Adrenal gland (tissue), 12 donors: Measurements from ENCODE around the gene MTARC2. TPM values are rescaled to one million over a fixed set of nuclear protein-coding genes. Genes with fewer than 3 reads are reported as not detected.

ENCODE experiments used
- DNase-seq, 7 donors: peaks; one replicate each; pipeline ENCODE4 v3.0.0-alpha.2; 2019 to 2020
- H3K27ac ChIP-seq, 5 donors: fragments of 200-600 bp; sonication (generic) in 4 of 5; 1 replicate in 3 of 5; 2 replicates in 2 of 5; pipeline versions ENCODE4 v1.5.1 to v1.8.0; 2016 to 2020; ENCODE audit warnings: mild to moderate bottlenecking in 1 of 5
- H3K27me3 ChIP-seq: fragments of 200-600 bp; 2 replicates; pipeline ENCODE4 v1.8.0; 2021
- H3K36me3 ChIP-seq, 2 donors: fragments of 200-600 bp; replicated peaks in 1 of 2; 1 replicate in 1 of 2; 2 replicates in 1 of 2; pipeline versions ENCODE4 v1.5.1 to v1.8.0; 2018 to 2022
- H3K4me1 ChIP-seq, 2 donors: fragments of 200-600 bp; replicated peaks in 1 of 2; 1 replicate in 1 of 2; 2 replicates in 1 of 2; pipeline versions ENCODE4 v1.5.1 to v1.8.0; 2018 to 2021
- H3K4me3 ChIP-seq, 4 donors: fragments of 200-600 bp; sonication (generic) in 3 of 4; one replicate each; pipeline ENCODE4 v1.5.1; 2016 to 2018
- H3K9me3 ChIP-seq, 3 donors: fragments of 200-600 bp; sonication (generic) in 1 of 3; replicated peaks in 1 of 3; 1 replicate in 2 of 3; 2 replicates in 1 of 3; pipeline versions ENCODE4 v1.5.1 to v1.8.0; 2016 to 2021
- CTCF ChIP-seq, 6 experiments: fragments of 450-650 bp in 4 of 6; fragments of 200-600 bp in 2 of 6; sonication (generic) in 1 of 6; IDR thresholded peaks; 1 replicate in 5 of 6; 2 replicates in 1 of 6; pipeline versions ENCODE4 v1.5.1 to v1.8.0; 2016 to 2021; ENCODE audit warnings: antibody characterized with exemption in 6 of 6, mild to moderate bottlenecking in 2 of 6, moderate library complexity in 1 of 6
- POLR2A ChIP-seq, 2 donors: fragments of 450-650 bp; IDR thresholded peaks; one replicate each; pipeline ENCODE4 v1.6.1; 2017; ENCODE audit warnings: antibody characterized with exemption in 2 of 2, mild to moderate bottlenecking in 2 of 2, moderate library complexity in 1 of 2
- WGBS, 4 donors: extraction: QIAGEN DNeasy Blood & Tissue Kit in 2 of 4; methylation state at CpG; one replicate each; pipeline versions ENCODE4 v1.1.5 to v1.1.7; 2013 to 2017; 5-methylcytosine and 5-hydroxymethylcytosine counted together
- intact Hi-C, 2 donors: fragments of 100-400 bp; cut with DNase I; formaldehyde crosslinking; loops; one replicate each; pipeline versions ENCODE4 v1.14.1 to v1.15.0; 2022 to 2023
- polyA plus RNA-seq, 3 donors: library from polyadenylated mRNA; stranded (reverse); fragments of 200-250 nt in 2 of 3; fragments of 350-450 nt in 1 of 3; fragmentation: Illumina TruSeq in 1 of 3; extraction: RNeasy Lipid Tissue Mini Kit (QIAGEN cat#74804) in 1 of 3; gene quantifications; one replicate each; pipeline ENCODE4 v1.2.3, GENCODE V29; 2013 to 2014
- total RNA-seq, 9 donors: library from RNA; depleted of rRNA in 4 of 9; stranded (reverse); fragments of >200 nt in 4 of 9; fragments of 120-200 nt in 1 of 9; fragmentation: NEBNext Ultra II Directional in 1 of 9; extraction: Animal tissue kit (Norgen Biotek cat#: 25700) in 1 of 9; gene quantifications; one replicate each; pipeline versions ENCODE4 v1.1.0 to v1.2.4, GENCODE V29; 2013 to 2023
- donor health status: healthy with polysubstance abuse.
- donor health status: Bipolar disorder and iron deficiency.
- donor health status: DM: yes; HTN: yes; CAD: no.
- donor health status: DM: no; HTN: no; CAD: no.
- donor health status: DM: no; HTN: no; CAD: no.
- donor health status: DM: yes; HTN: yes; CAD: no.

The MTARC2 gene
- total and polyA plus RNA-seq, 12 donors = 13.7 to 48.6 (median 29.8) TPM

GRCh38 chr1:220705782-220706181 lies 42.3 kb upstream of the MTARC2 start:
- 57 to 80% (median 68%) methylated on average over 2 to 7 of the region's 7 CpGs for whole genome bisulfite sequencing, 4 donors

GRCh38 chr1:220706480-220706879 lies 41.6 kb upstream of the MTARC2 start:
- no peaks in the 10 kb centered on the region for H3K4me1 ChIP-seq
- WGBS, 4 donors = 80 to 88% (median 81%) methylated on average over 9 of the region's 9 CpGs
- no peak for TF ChIP-seq POLR2A (IDR thresholded peaks at IDR 0.05)
- TF ChIP-seq CTCF (IDR thresholded peaks at IDR 0.05) = no peak
- intact Hi-C loops = no loop called here
- DNase-seq = no peak
- no peak overlapping the region for H3K27ac ChIP-seq
- no peaks in the 10 kb centered on the region for H3K27me3 ChIP-seq
- H3K9me3 ChIP-seq = no peaks in the 10 kb centered on the region
- H3K36me3 ChIP-seq = no peaks in the 10 kb centered on the region
- no peak overlapping the region for H3K4me3 ChIP-seq

More at GRCh38 chr1:220705782-220706181, 42.3 kb upstream of the MTARC2 start:
- no peak for TF ChIP-seq CTCF (IDR thresholded peaks at IDR 0.05)
- no peak for TF ChIP-seq POLR2A (IDR thresholded peaks at IDR 0.05)
- intact Hi-C loops = no loop called here
- Histone ChIP-seq H3K4me1 (no peaks in the 10 kb centered on the region), H3K27me3 (no peaks in the 10 kb centered on the region), H3K9me3 (no peaks in the 10 kb centered on the region), H3K36me3 (no peaks in the 10 kb centered on the region), H3K27ac (no peak overlapping the region), H3K4me3 (no peak overlapping the region)
- peak in 1 of 7 donors; percentile 7 for DNase-seq

GRCh38 chr1:220707160-220707559 lies 41.0 kb upstream of the MTARC2 start:
- Histone ChIP-seq H3K4me1 (no peaks in the 10 kb centered on the region), H3K4me3 (no peak overlapping the region), H3K27me3 (no peaks in the 10 kb centered on the region), H3K36me3 (no peaks in the 10 kb centered on the region), H3K27ac (no peak overlapping the region), H3K9me3 (no peaks in the 10 kb centered on the region)
- no peak for TF ChIP-seq POLR2A (IDR thresholded peaks at IDR 0.05)
- TF ChIP-seq CTCF (IDR thresholded peaks at IDR 0.05) = no peak
- intact Hi-C loops = no loop called here
- DNase-seq = no peak
- 87 to 96% (median 92%) methylated on average over 8 to 10 of the region's 10 CpGs for WGBS, 4 donors

GRCh38 chr1:220708244-220708643 lies 39.9 kb upstream of the MTARC2 start:
- no peak for DNase-seq
- WGBS, 4 donors = 89 to 92% (median 92%) methylated on average over 4 of the region's 4 CpGs
- Histone ChIP-seq H3K9me3 (no peaks in the 10 kb centered on the region), H3K27ac (no peak overlapping the region), H3K36me3 (no peaks in the 10 kb centered on the region), H3K4me3 (no peak overlapping the region), H3K27me3 (no peaks in the 10 kb centered on the region), H3K4me1 (no peaks in the 10 kb centered on the region)
- intact Hi-C loops = no loop called here
- no peak for TF ChIP-seq POLR2A (IDR thresholded peaks at IDR 0.05)
- TF ChIP-seq CTCF (IDR thresholded peaks at IDR 0.05) = no peak
